HFFc6 (cell line): ENCODE measurements around the gene MT1X. TPM values are rescaled to one million over a fixed set of nuclear protein-coding genes. Genes with fewer than 3 reads are reported as not detected.
"Not testable (repeated sequence)": the region's sequence is repeated elsewhere in the genome, so short reads cannot be mapped to it uniquely, and the experiment has no call there.

Source experiments
- DNase-seq: peaks from one replicate; pipeline ENCODE4 v3.0.0-alpha.2; 2018
- H3K27ac Mint-ChIP-seq: 2 replicates; pipeline ENCODE4 v1.8.0; 2020; ENCODE audit warnings: mild to moderate bottlenecking, mixed read lengths
- H3K27me3 Mint-ChIP-seq: 2 replicates; pipeline ENCODE4 v1.8.0; 2021; ENCODE audit warnings: mild to moderate bottlenecking, moderate library complexity, mixed read lengths; ENCODE audit not compliant: insufficient read depth
- H3K36me3 Mint-ChIP-seq: 2 replicates; pipeline ENCODE4 v1.8.0; 2021; ENCODE audit warnings: low read depth, mixed read lengths
- H3K4me1 Mint-ChIP-seq: 2 replicates; pipeline ENCODE4 v1.8.0; 2020; ENCODE audit warnings: low read depth, mixed read lengths
- H3K4me3 Mint-ChIP-seq: 2 replicates; pipeline ENCODE4 v1.8.0; 2020; ENCODE audit warnings: mild to moderate bottlenecking, moderate library complexity, mixed read lengths
- H3K9me3 Mint-ChIP-seq: 2 replicates; pipeline ENCODE4 v1.8.0; 2020; ENCODE audit warnings: mild to moderate bottlenecking, mixed read lengths
- total RNA-seq, 6 experiments: library from RNA; stranded (reverse); fragmentation: NEBNext Ultra II Directional; extraction: Animal tissue kit (Norgen Biotek cat#: 25700); gene quantifications; 2 replicates in 1 of 6; 3 replicates in 5 of 6; pipeline ENCODE4 v1.2.3, GENCODE V29; 2021
- TF ChIP-seq, protein P1 (sequence below): fragments of 200-600 bp; sonication (generic); IDR thresholded peaks from 2 replicates; pipeline ENCODE4 v1.5.0; 2021; ENCODE audit warnings: antibody characterized with exemption, mild to moderate bottlenecking

MT1X gene
- total RNA-seq, 6 experiments from 2014 or later, result 28.0 to 38.7 (median 33.3) TPM

DNA sequence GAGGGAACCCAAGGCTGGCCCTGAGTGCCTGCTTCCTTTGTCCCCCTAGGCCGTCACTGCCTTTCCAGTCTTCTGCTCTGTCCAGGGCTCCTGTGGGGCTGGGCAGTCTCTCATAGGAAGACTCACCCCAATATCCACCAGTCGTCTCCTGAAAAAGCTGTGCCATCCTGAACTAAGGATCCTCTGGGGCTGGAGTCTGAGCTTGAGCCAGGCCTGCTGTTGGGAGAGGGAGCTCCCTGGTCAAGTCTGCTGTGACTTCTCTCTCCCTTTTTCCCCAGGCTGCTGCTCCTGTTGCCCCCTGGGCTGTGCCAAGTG lies 11.7 kb upstream of the MT1X start:
- no peaks in the 10 kb centered on the region; the same call in 1 of the 2 replicates for H3K36me3 Mint-ChIP-seq
- H3K27me3 Mint-ChIP-seq, result peaks cover 71% of the 10 kb centered on the region
- no peaks in the 10 kb centered on the region for H3K9me3 Mint-ChIP-seq
- H3K4me1 Mint-ChIP-seq, result peaks cover 7% of the 10 kb centered on the region; the same call in 1 of the 2 replicates
- H3K27ac Mint-ChIP-seq, result no peak overlapping the region
- H3K4me3 Mint-ChIP-seq, result no peak overlapping the region
- TF ChIP-seq, protein P1, sequence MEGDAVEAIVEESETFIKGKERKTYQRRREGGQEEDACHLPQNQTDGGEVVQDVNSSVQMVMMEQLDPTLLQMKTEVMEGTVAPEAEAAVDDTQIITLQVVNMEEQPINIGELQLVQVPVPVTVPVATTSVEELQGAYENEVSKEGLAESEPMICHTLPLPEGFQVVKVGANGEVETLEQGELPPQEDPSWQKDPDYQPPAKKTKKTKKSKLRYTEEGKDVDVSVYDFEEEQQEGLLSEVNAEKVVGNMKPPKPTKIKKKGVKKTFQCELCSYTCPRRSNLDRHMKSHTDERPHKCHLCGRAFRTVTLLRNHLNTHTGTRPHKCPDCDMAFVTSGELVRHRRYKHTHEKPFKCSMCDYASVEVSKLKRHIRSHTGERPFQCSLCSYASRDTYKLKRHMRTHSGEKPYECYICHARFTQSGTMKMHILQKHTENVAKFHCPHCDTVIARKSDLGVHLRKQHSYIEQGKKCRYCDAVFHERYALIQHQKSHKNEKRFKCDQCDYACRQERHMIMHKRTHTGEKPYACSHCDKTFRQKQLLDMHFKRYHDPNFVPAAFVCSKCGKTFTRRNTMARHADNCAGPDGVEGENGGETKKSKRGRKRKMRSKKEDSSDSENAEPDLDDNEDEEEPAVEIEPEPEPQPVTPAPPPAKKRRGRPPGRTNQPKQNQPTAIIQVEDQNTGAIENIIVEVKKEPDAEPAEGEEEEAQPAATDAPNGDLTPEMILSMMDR, result no peak
- DNase-seq, result no peak

DNA sequence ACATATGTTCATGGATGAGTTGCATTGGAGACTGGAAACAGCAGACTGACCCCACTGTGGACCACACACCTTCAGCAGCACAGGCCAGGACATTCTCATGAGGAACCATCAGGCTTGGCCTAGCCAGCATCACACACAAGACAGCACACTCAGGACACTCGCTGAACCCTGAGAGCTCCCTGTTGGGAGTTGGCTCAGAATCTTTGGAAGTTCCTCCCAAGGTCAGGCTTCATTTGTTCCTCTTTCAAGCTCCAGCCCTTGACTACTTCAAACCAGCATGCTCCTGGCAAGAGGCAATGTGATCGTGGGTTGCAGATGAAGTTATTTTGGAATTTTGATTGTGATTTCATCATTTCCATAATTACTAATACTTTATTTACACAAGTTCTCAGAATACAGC lies 10.6 kb upstream of the MT1X start:
- H3K27me3 Mint-ChIP-seq, result peaks cover 66% of the 10 kb centered on the region
- not testable (repeated sequence) for H3K4me3 Mint-ChIP-seq, DNase-seq, H3K4me1 Mint-ChIP-seq, H3K36me3 Mint-ChIP-seq, H3K27ac Mint-ChIP-seq, H3K9me3 Mint-ChIP-seq

DNA sequence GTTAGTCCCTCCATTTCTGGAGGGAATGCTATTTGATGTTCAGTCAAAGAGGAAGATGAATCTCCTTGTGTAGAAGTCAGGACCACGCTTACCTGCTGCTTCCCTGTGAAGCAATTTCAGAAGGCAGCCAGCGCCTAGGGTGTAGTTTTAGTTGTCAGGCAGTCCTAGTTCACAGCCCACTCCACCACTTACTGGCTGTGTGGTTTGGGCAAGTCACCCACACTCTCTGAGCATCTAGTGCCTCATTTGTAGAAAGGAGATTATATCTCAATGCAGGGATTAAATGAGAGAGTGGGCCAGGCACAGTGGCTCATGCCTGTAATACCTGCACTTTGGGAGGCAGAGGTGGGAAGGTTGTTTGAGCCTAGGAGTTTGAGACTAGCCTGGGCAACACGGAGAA lies 10.1 kb upstream of the MT1X start:
- H3K36me3 Mint-ChIP-seq, H3K4me3 Mint-ChIP-seq, H3K4me1 Mint-ChIP-seq, H3K27ac Mint-ChIP-seq, H3K9me3 Mint-ChIP-seq, DNase-seq: not testable (repeated sequence)
- peaks cover 70% of the 10 kb centered on the region for H3K27me3 Mint-ChIP-seq

DNA sequence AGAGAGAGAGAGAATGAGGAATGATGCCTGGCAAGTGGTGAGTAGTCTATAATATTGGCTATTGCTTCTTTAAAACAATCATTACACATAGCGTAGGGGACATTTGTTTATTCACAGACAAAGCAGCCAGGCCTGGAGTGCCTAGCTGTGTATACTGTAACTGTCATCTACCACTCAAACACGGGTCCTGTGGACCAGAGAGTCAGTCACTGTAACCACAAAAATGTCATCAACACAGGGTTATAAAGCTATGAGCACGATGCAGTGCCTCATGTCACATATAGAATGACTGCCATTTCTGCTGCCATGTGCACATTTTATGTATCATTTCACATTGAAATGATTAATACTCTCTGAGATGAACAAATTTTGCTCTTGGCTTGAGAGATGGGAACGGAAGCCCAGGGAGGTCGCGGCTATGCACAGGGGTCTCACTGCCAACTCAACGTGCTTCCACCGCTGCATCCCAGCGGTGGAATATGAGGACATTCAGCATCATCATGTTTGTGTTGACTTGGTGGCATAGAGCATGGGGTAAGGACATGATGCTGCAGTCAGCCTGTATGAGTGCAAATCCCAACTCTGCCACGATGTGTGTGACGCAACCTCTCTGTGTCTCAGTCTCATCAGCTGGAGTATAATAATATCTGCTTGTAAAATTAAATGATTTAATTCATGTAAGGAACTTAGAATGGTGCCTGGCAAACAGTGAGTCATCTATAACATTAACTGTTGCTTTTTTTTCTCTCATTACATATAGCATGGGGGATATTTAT lies 9.3 kb upstream of the MT1X start:
- Mint-ChIP-seq H3K9me3 (no peaks in the 10 kb centered on the region), H3K36me3 (no peaks in the 10 kb centered on the region; the same call in 1 of the 2 replicates), H3K27me3 (peaks cover 70% of the 10 kb centered on the region), H3K4me3 (no peak overlapping the region), H3K4me1 (peaks cover 7% of the 10 kb centered on the region; the same call in 1 of the 2 replicates), H3K27ac (no peak overlapping the region)
- no peak for DNase-seq
- TF ChIP-seq, protein P1, result no peak

DNA sequence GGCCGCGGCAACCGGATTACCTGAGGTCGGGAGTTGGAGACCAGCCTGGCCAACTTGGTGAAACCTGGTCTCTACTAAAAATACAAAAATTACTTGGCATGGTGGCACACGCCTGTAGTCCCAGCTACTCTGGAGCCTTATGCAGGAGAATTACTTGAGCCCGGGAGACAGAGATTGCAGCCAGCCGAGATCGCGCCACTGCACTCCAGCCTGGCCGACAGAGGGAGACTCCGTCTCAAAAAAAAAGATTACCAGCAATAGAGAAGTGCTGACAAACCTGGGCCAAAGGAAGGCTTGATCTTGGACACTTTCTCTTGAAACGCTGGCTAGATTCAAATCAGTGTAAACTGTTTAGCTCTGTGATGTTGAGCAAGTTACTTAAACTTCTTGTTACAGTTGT lies 8.3 kb upstream of the MT1X start:
- peak; percentile 35 for DNase-seq
- H3K4me1 Mint-ChIP-seq, result peaks cover 7% of the 10 kb centered on the region; the same call in 1 of the 2 replicates
- TF ChIP-seq, protein P1, result peak; percentile 78
- no peak overlapping the region for H3K4me3 Mint-ChIP-seq
- peaks cover 61% of the 10 kb centered on the region for H3K27me3 Mint-ChIP-seq
- H3K9me3 Mint-ChIP-seq, result no peaks in the 10 kb centered on the region
- no peak overlapping the region for H3K27ac Mint-ChIP-seq
- H3K36me3 Mint-ChIP-seq, result no peaks in the 10 kb centered on the region

DNA sequence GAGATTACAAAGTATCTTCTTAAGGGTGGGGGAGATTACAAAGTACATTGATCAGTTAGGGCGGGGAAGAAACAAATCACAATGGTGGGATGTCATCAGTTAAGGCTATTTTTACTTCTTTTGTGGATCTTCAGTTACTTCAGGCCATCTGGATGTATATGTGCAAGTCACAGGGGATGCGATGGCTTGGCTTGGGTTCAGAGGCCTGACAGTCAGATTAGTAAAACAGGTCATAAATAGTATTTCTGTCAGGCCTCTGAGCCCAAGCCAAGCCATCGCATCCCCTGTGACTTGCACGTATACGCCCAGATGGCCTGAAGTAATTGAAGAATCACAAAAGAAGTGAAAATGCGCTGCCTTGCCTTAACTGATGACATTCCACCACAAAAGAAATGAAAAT lies 7.7 kb upstream of the MT1X start:
- H3K4me3 Mint-ChIP-seq, DNase-seq, H3K27ac Mint-ChIP-seq, H3K9me3 Mint-ChIP-seq, H3K36me3 Mint-ChIP-seq, H3K4me1 Mint-ChIP-seq: not testable (repeated sequence)
- H3K27me3 Mint-ChIP-seq, result peaks cover 55% of the 10 kb centered on the region

DNA sequence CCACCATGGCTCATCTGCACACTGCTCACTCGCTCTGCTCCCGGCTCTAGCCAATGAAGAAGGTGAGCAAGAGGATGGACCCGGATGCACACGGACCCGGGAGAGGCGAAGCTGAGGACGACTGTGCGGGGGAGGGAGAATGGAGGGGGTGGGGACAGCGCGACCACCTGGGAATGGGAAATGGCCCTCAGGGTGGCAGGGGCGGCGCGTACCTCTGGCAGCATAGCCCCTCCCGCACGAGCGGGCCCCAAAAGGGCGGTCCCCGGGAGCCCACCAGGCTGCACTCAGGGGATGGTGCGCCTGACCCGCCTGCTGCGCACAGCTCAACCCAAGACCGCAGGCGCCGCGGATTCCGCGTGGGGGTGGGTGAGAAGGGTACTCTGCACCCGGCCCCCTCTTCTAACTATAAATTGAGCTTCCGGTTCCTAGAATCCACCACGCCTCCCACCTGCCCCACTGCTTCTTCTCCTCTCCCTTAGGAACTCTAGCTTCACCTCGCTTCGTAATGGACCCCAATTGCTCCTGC lies 6.5 kb upstream of the MT1X start:
- H3K27ac Mint-ChIP-seq, result no peak overlapping the region
- H3K36me3 Mint-ChIP-seq, result no peaks in the 10 kb centered on the region
- H3K4me1 Mint-ChIP-seq, result peaks cover 4% of the 10 kb centered on the region; the same call in 1 of the 2 replicates
- H3K27me3 Mint-ChIP-seq, result peaks cover 43% of the 10 kb centered on the region
- TF ChIP-seq, protein P1, result no peak
- H3K9me3 Mint-ChIP-seq, result no peaks in the 10 kb centered on the region
- DNase-seq, result no peak
- peak overlapping the region; percentile 41; the same call in 1 of the 2 replicates for H3K4me3 Mint-ChIP-seq
